IMR-90 (cell line): ENCODE measurements around the gene MAST1. TPM values are rescaled to one million over a fixed set of nuclear protein-coding genes. Genes with fewer than 3 reads are reported as not detected.

Experiments used
- ATAC-seq: fragments of 200-7000 bp; cut with Tn5 transposase; 2 replicates; pipeline ENCODE4 v1.9.1; 2020; ENCODE audit warnings: low read depth, mild to moderate bottlenecking, moderate library complexity
- BruUV-seq: library from RNA; stranded (reverse); fragments of 400-500 nt; replicated peaks from 2 replicates; lab custom pipeline; 2021; lab: Mats Ljungman, UMichigan
- CTCF ChIA-PET: fragments of 300-600 bp; formaldehyde crosslinking; extraction: SDS; loops from one replicate; lab custom pipeline; 2021; ENCODE audit warnings: antibody characterized with exemption; lab: Yijun Ruan, JAX
- POLR2A ChIA-PET: fragments of 300-600 bp; sonication (Branson Sonifier 250); formaldehyde crosslinking; loops from one replicate; lab custom pipeline; 2022; ENCODE audit warnings: antibody characterized with exemption; ENCODE audit not compliant: unreplicated experiment; lab: Charles Lee
- DNase-seq: peaks from one replicate; pipeline ENCODE4 v3.0.0; 2013
- H2AFZ ChIP-seq: replicated peaks from 2 replicates; pipeline ENCODE3; 2013; ENCODE audit warnings: low read length, mild to moderate bottlenecking; ENCODE audit not compliant: poor library complexity
- H2AK5ac ChIP-seq: 2 replicates; pipeline ENCODE4 v1.6.1; 2013; ENCODE audit warnings: low read depth, low read length, inconsistent platforms
- H2AK9ac ChIP-seq: replicated peaks from 2 replicates; pipeline ENCODE3; 2013; ENCODE audit warnings: mild to moderate bottlenecking, low read depth, low read length, moderate library complexity; ENCODE audit not compliant: poor library complexity
- H2BK120ac ChIP-seq: 2 replicates; pipeline ENCODE4 v1.6.1; 2013; ENCODE audit warnings: low read depth, low read length, inconsistent platforms
- H2BK15ac ChIP-seq: 3 replicates; pipeline ENCODE4 v1.6.1; 2013; ENCODE audit warnings: low read depth, low read length, inconsistent platforms
- H2BK20ac ChIP-seq: 2 replicates; pipeline ENCODE4 v1.6.1; 2013; ENCODE audit warnings: low read depth, mild to moderate bottlenecking, inconsistent platforms, low read length, moderate library complexity
- H2BK5ac ChIP-seq: 2 replicates; pipeline ENCODE4 v1.6.1; 2013; ENCODE audit warnings: mild to moderate bottlenecking, low read depth, low read length, inconsistent platforms; ENCODE audit not compliant: poor library complexity, severe bottlenecking
- H3K14ac ChIP-seq: replicated peaks from 2 replicates; pipeline ENCODE4 v1.6.1; 2013; ENCODE audit warnings: low read depth, low read length, inconsistent platforms
- H3K18ac ChIP-seq: 2 replicates; pipeline ENCODE4 v1.6.1; 2013; ENCODE audit warnings: low read depth, low read length, control low read depth
- H3K23ac ChIP-seq: 2 replicates; pipeline ENCODE4 v1.6.1; 2013; ENCODE audit warnings: low read depth, low read length, inconsistent platforms
- H3K27ac ChIP-seq: 2 replicates; pipeline ENCODE4 v1.5.1; 2013; ENCODE audit warnings: mild to moderate bottlenecking, control low read depth, low read length; ENCODE audit not compliant: insufficient read depth
- H3K27me3 ChIP-seq: 2 replicates; pipeline ENCODE4 v1.6.1; 2013; ENCODE audit warnings: low read length; ENCODE audit not compliant: control insufficient read depth, insufficient read depth
- H3K36me3 ChIP-seq: 2 replicates; pipeline ENCODE4 v1.6.1; 2013; ENCODE audit warnings: low read length, mixed read lengths; ENCODE audit not compliant: control insufficient read depth, insufficient read depth
- H3K4ac ChIP-seq: 2 replicates; pipeline ENCODE4 v1.6.1; 2013; ENCODE audit warnings: low read depth, low read length, inconsistent platforms
- H3K4me1 ChIP-seq: 2 replicates; pipeline ENCODE4 v1.6.1; 2013; ENCODE audit warnings: low read length, mixed read lengths; ENCODE audit not compliant: control insufficient read depth, insufficient read depth
- H3K4me2 ChIP-seq: 2 replicates; pipeline ENCODE4 v1.6.1; 2013; ENCODE audit warnings: low read depth, mild to moderate bottlenecking, control low read depth, low read length, moderate library complexity
- H3K4me3 ChIP-seq: 2 replicates; pipeline ENCODE4 v1.5.1; 2013; ENCODE audit warnings: low read depth, mild to moderate bottlenecking, control low read depth, low read length, moderate library complexity; ENCODE audit not compliant: insufficient read depth
- H3K56ac ChIP-seq: 2 replicates; pipeline ENCODE4 v1.6.1; 2013; ENCODE audit warnings: low read length, inconsistent platforms; ENCODE audit not compliant: insufficient read depth; ENCODE audit errors: extremely low read depth
- H3K79me1 ChIP-seq, 2 experiments: 2 replicates each; pipeline ENCODE4 v1.6.1; 2013; ENCODE audit warnings: low read length in 2 of 2, inconsistent platforms in 1 of 2, low read depth in 1 of 2
- H3K9ac ChIP-seq: 2 replicates; pipeline ENCODE4 v1.6.1; 2013; ENCODE audit warnings: low read depth, low read length, control low read depth
- H3K9me1 ChIP-seq: 2 replicates; pipeline ENCODE4 v1.6.1; 2013; ENCODE audit warnings: low read length, inconsistent platforms; ENCODE audit not compliant: insufficient read depth
- H3K9me3 ChIP-seq: 2 replicates; pipeline ENCODE4 v1.6.1; 2013; ENCODE audit warnings: low read length; ENCODE audit not compliant: control insufficient read depth, insufficient read depth
- H4K20me1 ChIP-seq: 2 replicates; pipeline ENCODE4 v1.6.1; 2013; ENCODE audit warnings: low read length, inconsistent platforms; ENCODE audit not compliant: insufficient read depth
- H4K5ac ChIP-seq: 2 replicates; pipeline ENCODE4 v1.6.1; 2013; ENCODE audit warnings: mild to moderate bottlenecking, low read depth, low read length, control low read depth
- H4K8ac ChIP-seq, 2 experiments: 2 replicates each; pipeline ENCODE4 v1.6.1; 2013; ENCODE audit warnings: low read depth in 2 of 2, low read length in 2 of 2, control low read depth in 1 of 2, inconsistent platforms in 1 of 2
- H4K91ac ChIP-seq: 2 replicates; pipeline ENCODE4 v1.6.1; 2013; ENCODE audit warnings: low read depth, low read length, inconsistent platforms; ENCODE audit not compliant: insufficient read depth
- CEBPB ChIP-seq: IDR thresholded peaks from 2 replicates; pipeline ENCODE4 v1.6.1; 2012; ENCODE audit warnings: low read depth, low read length, improper control_type of control experiment
- CHD1 ChIP-seq: IDR thresholded peaks from 2 replicates; pipeline ENCODE4 v1.6.1; 2012; ENCODE audit warnings: low read depth, low read length, improper control_type of control experiment
- FOS ChIP-seq: fragments of 150-350 bp; IDR thresholded peaks from 2 replicates; pipeline ENCODE4 v1.6.1; 2016; ENCODE audit warnings: low read depth, low read length
- MXI1 ChIP-seq: IDR thresholded peaks from 2 replicates; pipeline ENCODE4 v1.6.1; 2012; ENCODE audit warnings: low read depth, mild to moderate bottlenecking, low read length, moderate library complexity, borderline replicate concordance
- POLR2A ChIP-seq: IDR thresholded peaks from 2 replicates; pipeline ENCODE4 v1.6.1; 2012; ENCODE audit warnings: mild to moderate bottlenecking, low read depth, low read length
- RFX5 ChIP-seq: IDR thresholded peaks from 2 replicates; pipeline ENCODE4 v1.8.0; 2012; ENCODE audit warnings: low read depth, mild to moderate bottlenecking, low read length, moderate library complexity
- WGBS, 2 experiments: methylation state at CpG; one replicate each; pipeline versions ENCODE4 v1.1.5 to v1.1.7; 2013; ENCODE audit warnings: missing lambda C conversion rate in 2 of 2; ENCODE audit not compliant: insufficient read length in 1 of 2; ENCODE audit errors: extremely low coverage in 2 of 2; 5-methylcytosine and 5-hydroxymethylcytosine counted together
- dilution Hi-C: fragments of 300-500 bp; cut with HindIII; formaldehyde crosslinking; loops from one replicate; pipeline ENCODE4 v1.14.3; 2018; ENCODE audit warnings: low sequenced_read_pairs; ENCODE audit not compliant: unreplicated experiment
- in situ Hi-C: fragments of 300-500 bp; cut with MboI; formaldehyde crosslinking; loops from 3 replicates; pipeline ENCODE4 v1.14.3; 2019; ENCODE audit warnings: low sequenced_read_pairs, inconsistent platforms, mixed read lengths
- intact Hi-C: fragments of 100-400 bp; cut with micrococcal nuclease; formaldehyde crosslinking; loops from 2 replicates; pipeline ENCODE4 v1.10.0; 2022
- polyA plus RNA-seq, 3 experiments: library from polyadenylated mRNA; depleted of rRNA; stranded (reverse); fragments of >200 nt; gene quantifications; 2 replicates each; pipeline ENCODE4 v1.2.3, GENCODE V29; 2012; ENCODE audit warnings: low replicate concordance in 1 of 3
- total RNA-seq: library from RNA; depleted of rRNA; stranded (reverse); fragments of >200 nt; gene quantifications from 2 replicates; pipeline ENCODE4 v1.2.3, GENCODE V29; 2012

Gene MAST1
- total and polyA plus RNA-seq, 2 of the 4 experiments (the other 2 are of a cell fraction), result 0.56 to 1.1 TPM

- no TSS peak for BruUV-seq
Measured at GRCh38 chr19:12794196-12794941, 43.9 kb upstream of the MAST1 start.

More at GRCh38 chr19:12794196-12794941, 43.9 kb upstream of the MAST1 start:
- Histone ChIP-seq H3K4me2 (peak overlapping the region; percentile 72), H4K20me1 (peaks cover 20% of the 10 kb centered on the region), H3K18ac (peak overlapping the region; percentile 56), H3K79me1 (peaks cover 0 to 26% of the 10 kb centered on the region in 2 experiments; a peak in 2 of 4 replicates), H3K27me3 (no peaks in the 10 kb centered on the region), H2BK15ac (peak overlapping the region; percentile 51; the same call in 1 of the 3 replicates), H2BK20ac (peak overlapping the region; percentile 69; the same call in 1 of the 2 replicates), H3K9ac (peak overlapping the region; percentile 35), H4K91ac (peak overlapping the region; percentile 73), H2BK120ac (peak overlapping the region; percentile 79), H3K56ac (peak overlapping the region; percentile 52), H4K5ac (peak overlapping the region; percentile 61), H3K4me3 (peak overlapping the region; percentile 39), H3K4ac (peak overlapping the region; percentile 75), H3K23ac (peak overlapping the region; percentile 66), H4K8ac (peak overlapping the region; percentile 43 to 85), H2BK5ac (peak overlapping the region; percentile 91), H2AK9ac (peak overlapping the region; percentile 99), H3K27ac (peak overlapping the region; percentile 80), H3K9me1 (no peaks in the 10 kb centered on the region; the same call in 1 of the 2 replicates), H2AK5ac (peak overlapping the region; percentile 81), H3K14ac (peak overlapping the region; percentile 81), H3K36me3 (peaks cover under 1% of the 10 kb centered on the region; the same call in 1 of the 2 replicates), H3K4me1 (peaks cover 9% of the 10 kb centered on the region), H2AFZ (peak overlapping the region; percentile 91), H3K9me3 (no peaks in the 10 kb centered on the region)
- intact Hi-C loops (no loop called here), dilution Hi-C loops (no loop called here), in situ Hi-C loops (loop anchor here (25.0 kb wide), 1 partner anchor 1043 kb away; no protein-coding TSS in a partner anchor)
- WGBS, 2 experiments, result 98% methylated on average over 4 of the region's 7 CpGs; no CpG with 5 or more reads in 1 of the 2 experiments
- peak; percentile 62 for DNase-seq
- TF ChIP-seq POLR2A (peak; percentile 79), CHD1 (peak; percentile 37; the same call in 1 of the 2 replicates), CEBPB (peak; percentile 57), RFX5 (no peak), MXI1 (no peak), FOS (peak; percentile 1; the same call in 1 of the 2 replicates)
- no peak for ATAC-seq
- CTCF ChIA-PET, result interaction anchor here (0.5 to 2.6 kb wide), 5 partner anchors 16 to 392 kb away, joined by 3 to 23 read pairs (median 5); no protein-coding TSS in a partner anchor
- POLR2A ChIA-PET, result interaction anchor here (0.6 to 1.5 kb wide), 2 partner anchors 16 to 28 kb away, joined by 3 to 13 read pairs; no protein-coding TSS in a partner anchor
